Left lung (tissue), 10 donors: Measurements from ENCODE around the gene TRAF3. TPM values are rescaled to one million over a fixed set of nuclear protein-coding genes. Genes with fewer than 3 reads are reported as not detected.

Experiments
- ATAC-seq: fragments of 200-7000 bp; cut with Tn5 transposase; one replicate; pipeline ENCODE4 v1.9.1; 2020; ENCODE audit warnings: moderate library complexity
- DNase-seq, 4 donors: peaks; one replicate each; pipeline ENCODE4 v3.0.0-alpha.2; 2013 to 2020
- H3K27ac ChIP-seq, 2 donors: fragments of 200-600 bp; sonication (generic) in 1 of 2; one replicate each; pipeline versions ENCODE4 v1.5.0 to v1.8.0; 2020 to 2021
- H3K27me3 ChIP-seq, 2 donors: fragments of 200-600 bp; sonication (generic) in 1 of 2; one replicate each; pipeline versions ENCODE4 v1.5.0 to v1.8.0; 2020 to 2021
- H3K36me3 ChIP-seq, 2 donors: fragments of 200-600 bp; sonication (generic) in 1 of 2; one replicate each; pipeline versions ENCODE4 v1.5.0 to v1.8.0; 2020 to 2021
- H3K4me1 ChIP-seq, 2 donors: fragments of 200-600 bp; one replicate each; pipeline ENCODE4 v1.8.0; 2021
- H3K4me3 ChIP-seq, 2 donors: fragments of 200-600 bp; sonication (generic) in 1 of 2; one replicate each; pipeline versions ENCODE4 v1.5.0 to v1.8.0; 2020 to 2021; ENCODE audit warnings: mild to moderate bottlenecking in 1 of 2
- H3K9me3 ChIP-seq, 2 donors: fragments of 200-600 bp; sonication (generic) in 1 of 2; one replicate each; pipeline versions ENCODE4 v1.5.0 to v1.8.0; 2020 to 2021
- intact Hi-C, 2 donors: fragments of 100-400 bp; cut with DNase I; formaldehyde crosslinking; loops; one replicate each; pipeline versions ENCODE4 v1.11.2 to v1.14.2; 2022
- polyA plus RNA-seq, 6 donors: library from polyadenylated mRNA; unstranded; fragments of 120-200 nt; gene quantifications; one replicate each; pipeline ENCODE4 v1.2.1, GENCODE V29; 2013; ENCODE audit not compliant: insufficient read length in 6 of 6
- total RNA-seq, 2 donors: library from RNA; stranded (reverse); fragmentation: NEBNext Ultra II Directional; extraction: Animal tissue kit (Norgen Biotek cat#: 25700); gene quantifications; one replicate each; pipeline ENCODE4 v1.2.1, GENCODE V29; 2021
- TF ChIP-seq, protein P1 (sequence below), 2 donors: fragments of 200-600 bp; sonication (generic) in 1 of 2; IDR thresholded peaks; one replicate each; pipeline versions ENCODE4 v1.5.0 to v1.8.0; 2021; ENCODE audit warnings: antibody characterized with exemption in 2 of 2
- donor health status: DM: no; HTN: yes; CAD: no.
- donor health status: DM: no; HTN: no; CAD: no.

Gene TRAF3
- total and polyA plus RNA-seq, 8 donors: 10.9 to 25.1 (median 13.1) TPM

DNA sequence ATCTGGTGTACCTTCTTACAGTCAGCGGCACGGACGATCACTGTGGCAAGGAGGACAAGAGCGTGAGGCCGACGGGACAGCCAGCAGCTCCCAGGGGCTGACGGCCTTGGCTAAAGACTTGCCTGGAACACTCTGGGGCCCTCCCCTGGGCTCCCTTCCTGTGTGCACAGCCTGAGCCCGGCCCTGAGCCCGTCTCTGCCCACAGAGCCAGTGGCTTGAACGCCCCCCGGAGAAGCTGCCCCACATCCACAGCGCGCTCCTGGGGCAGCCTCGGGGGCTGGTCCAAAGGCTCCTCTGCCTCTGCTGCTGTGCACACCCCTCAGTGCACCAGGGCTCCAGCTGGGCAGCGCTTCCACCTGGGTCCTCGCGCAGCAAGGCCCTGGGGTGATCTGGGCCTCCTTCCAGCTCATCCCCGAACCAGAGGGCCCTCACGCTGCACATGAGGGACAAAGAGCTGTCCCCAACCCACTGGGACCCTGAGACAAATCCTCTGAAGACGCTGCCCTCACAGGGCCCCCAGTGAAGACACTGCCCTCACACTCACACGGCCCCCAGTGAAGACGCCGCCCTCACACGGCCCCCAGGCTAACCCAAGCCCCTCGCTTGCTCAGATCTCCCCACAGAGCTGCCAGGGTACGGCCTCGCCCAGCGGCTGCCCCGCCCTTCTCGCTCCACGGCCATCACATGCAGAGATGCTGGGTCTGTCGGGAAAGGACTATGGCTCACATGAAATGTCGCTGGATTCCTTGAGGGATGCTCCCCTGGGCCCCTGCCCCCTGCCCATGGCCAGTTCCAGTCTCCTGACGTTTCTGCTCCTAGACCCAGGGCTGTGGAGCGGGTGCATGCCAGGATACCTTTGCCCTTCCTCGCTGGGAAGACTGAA lies 167.4 kb downstream of the TRAF3 start:
- H3K9me3 ChIP-seq: no peaks in the 10 kb centered on the region
- H3K27me3 ChIP-seq: no peaks in the 10 kb centered on the region
- peaks cover 0 to 91% of the 10 kb centered on the region in 2 donors for H3K36me3 ChIP-seq
- no peak overlapping the region for H3K27ac ChIP-seq
- no peak for ATAC-seq
- peak in 1 of 4 donors; percentile 67 for DNase-seq
- H3K4me3 ChIP-seq: no peak overlapping the region
- H3K4me1 ChIP-seq: peaks cover 0 to 4% of the 10 kb centered on the region in 2 donors
- intact Hi-C loops: no loop called here
- TF ChIP-seq, protein P1, sequence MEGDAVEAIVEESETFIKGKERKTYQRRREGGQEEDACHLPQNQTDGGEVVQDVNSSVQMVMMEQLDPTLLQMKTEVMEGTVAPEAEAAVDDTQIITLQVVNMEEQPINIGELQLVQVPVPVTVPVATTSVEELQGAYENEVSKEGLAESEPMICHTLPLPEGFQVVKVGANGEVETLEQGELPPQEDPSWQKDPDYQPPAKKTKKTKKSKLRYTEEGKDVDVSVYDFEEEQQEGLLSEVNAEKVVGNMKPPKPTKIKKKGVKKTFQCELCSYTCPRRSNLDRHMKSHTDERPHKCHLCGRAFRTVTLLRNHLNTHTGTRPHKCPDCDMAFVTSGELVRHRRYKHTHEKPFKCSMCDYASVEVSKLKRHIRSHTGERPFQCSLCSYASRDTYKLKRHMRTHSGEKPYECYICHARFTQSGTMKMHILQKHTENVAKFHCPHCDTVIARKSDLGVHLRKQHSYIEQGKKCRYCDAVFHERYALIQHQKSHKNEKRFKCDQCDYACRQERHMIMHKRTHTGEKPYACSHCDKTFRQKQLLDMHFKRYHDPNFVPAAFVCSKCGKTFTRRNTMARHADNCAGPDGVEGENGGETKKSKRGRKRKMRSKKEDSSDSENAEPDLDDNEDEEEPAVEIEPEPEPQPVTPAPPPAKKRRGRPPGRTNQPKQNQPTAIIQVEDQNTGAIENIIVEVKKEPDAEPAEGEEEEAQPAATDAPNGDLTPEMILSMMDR (IDR thresholded peaks at IDR 0.05): no peak

DNA sequence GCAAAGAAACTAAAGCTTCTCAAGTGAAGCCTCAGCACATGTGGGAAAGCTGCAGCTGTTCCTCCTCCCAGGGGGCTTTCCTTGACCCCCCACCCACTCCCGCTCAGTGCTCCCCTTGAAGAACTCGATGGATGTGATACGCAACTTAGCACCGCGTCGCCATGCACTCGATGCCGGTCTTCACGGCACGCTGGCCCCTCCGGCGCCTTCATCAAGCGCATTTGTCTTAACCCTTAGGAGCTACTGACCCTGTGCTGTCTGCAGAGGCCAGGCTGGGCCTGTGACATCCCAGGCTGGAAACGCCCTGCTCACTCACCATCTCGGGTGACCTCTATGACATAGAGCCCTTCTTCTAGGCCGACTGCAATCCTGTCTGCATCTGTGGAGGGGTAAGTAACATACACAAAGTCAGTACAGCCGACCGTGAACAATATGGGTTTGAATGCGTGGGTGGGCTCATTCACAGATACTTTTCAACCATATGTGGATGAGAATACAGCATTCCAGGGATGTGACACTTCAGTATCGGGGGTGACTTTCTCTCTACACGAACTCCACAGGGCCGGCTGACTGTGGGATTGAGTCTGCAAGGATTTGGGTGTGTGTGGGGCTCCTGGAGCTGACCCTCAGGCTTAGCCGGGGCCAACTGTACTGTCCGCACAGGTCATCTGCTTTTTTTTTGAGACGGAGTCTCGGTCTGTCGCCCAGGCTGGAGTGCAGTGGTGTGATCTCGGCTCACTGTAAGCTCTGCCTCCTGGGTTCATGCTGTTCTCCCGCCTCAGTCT lies 168.3 kb downstream of the TRAF3 start:
- no peak for ATAC-seq
- intact Hi-C loops: no loop called here
- peaks cover 0 to 91% of the 10 kb centered on the region in 2 donors for H3K36me3 ChIP-seq

DNA sequence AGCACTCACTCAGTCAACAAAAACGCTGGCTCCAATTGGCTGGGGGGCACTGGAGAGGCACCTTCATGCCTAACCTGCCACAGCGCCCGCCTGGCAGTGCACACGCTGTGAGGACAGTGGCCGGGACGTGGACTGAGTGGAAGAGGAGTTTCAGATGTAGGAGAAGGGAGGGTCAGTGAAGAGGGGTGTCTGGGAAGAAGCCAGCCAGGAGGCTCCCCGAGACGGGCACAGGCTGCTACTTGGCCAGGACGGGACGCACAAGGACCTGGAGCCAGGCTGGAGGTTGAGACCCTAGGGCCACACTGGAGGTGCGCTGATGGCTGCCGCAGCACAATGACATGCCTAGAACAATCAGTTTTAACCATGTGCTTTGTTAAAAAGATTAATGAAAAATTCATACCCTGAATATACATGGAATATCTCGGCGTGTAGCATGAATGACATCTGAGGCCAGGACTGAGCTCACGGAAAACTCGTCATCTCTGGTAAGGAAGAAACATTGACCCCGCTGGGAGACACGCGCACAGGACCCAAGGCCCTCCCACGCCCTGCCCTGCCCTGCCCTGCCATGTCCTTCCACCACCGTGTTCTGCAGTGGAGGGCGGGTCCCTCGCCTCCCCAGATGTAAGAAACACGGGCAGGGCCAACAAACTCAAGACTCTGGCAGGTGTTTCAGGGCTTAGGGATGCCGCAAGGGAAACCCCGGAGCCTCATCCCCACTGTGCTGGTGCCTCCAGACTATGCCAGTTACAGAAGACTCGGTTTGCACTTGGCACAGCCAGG lies 170.3 kb downstream of the TRAF3 start:
- Histone ChIP-seq H3K27ac (no peak overlapping the region), H3K27me3 (no peaks in the 10 kb centered on the region), H3K4me3 (no peak overlapping the region), H3K9me3 (no peaks in the 10 kb centered on the region), H3K36me3 (peaks cover 0 to 93% of the 10 kb centered on the region in 2 donors), H3K4me1 (peaks cover 0 to 4% of the 10 kb centered on the region in 2 donors)
- intact Hi-C loops: no loop called here
- TF ChIP-seq, protein P1 (IDR thresholded peaks at IDR 0.05): no peak
- ATAC-seq (no peak), DNase-seq (peak in 1 of 4 donors; percentile 60)

More for the DNA sequence above, 168.3 kb downstream of the TRAF3 start:
- Histone ChIP-seq H3K9me3 (no peaks in the 10 kb centered on the region), H3K4me3 (no peak overlapping the region), H3K27ac (no peak overlapping the region), H3K27me3 (no peaks in the 10 kb centered on the region), H3K4me1 (peaks cover 0 to 4% of the 10 kb centered on the region in 2 donors)
- peak in 1 of 4 donors; percentile 77 for DNase-seq
- TF ChIP-seq, protein P1 (IDR thresholded peaks at IDR 0.05): no peak

DNA sequence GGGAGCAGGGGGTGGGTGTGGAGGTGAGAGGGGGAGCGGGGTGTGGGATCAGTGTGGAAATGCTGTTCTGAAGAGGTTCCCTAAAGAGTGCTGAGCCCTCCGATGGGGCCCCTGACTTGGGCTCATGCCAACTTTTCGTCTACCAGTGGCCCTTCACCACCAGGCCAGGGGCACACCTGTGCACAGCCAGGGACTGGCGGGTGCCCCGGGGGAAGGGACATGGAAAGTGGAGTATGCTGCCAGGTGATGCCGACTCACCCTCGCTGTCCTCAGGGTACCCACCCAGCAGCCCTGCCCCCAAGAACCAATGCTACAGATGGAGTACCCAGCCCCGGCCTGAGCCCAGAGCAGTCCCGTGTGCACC lies 171.4 kb downstream of the TRAF3 start:
- DNase-seq: no peak
- H3K36me3 ChIP-seq: peaks cover 0 to 93% of the 10 kb centered on the region in 2 donors
- TF ChIP-seq, protein P1 (IDR thresholded peaks at IDR 0.05): no peak
- no peak for ATAC-seq
- H3K4me3 ChIP-seq: no peak overlapping the region
- H3K4me1 ChIP-seq: peaks cover 0 to 4% of the 10 kb centered on the region in 2 donors
- H3K9me3 ChIP-seq: no peaks in the 10 kb centered on the region
- no peaks in the 10 kb centered on the region for H3K27me3 ChIP-seq
- H3K27ac ChIP-seq: no peak overlapping the region
- intact Hi-C loops: no loop called here
